ENCODE measurements around the gene SCO2.

SCO2 gene

DNA sequence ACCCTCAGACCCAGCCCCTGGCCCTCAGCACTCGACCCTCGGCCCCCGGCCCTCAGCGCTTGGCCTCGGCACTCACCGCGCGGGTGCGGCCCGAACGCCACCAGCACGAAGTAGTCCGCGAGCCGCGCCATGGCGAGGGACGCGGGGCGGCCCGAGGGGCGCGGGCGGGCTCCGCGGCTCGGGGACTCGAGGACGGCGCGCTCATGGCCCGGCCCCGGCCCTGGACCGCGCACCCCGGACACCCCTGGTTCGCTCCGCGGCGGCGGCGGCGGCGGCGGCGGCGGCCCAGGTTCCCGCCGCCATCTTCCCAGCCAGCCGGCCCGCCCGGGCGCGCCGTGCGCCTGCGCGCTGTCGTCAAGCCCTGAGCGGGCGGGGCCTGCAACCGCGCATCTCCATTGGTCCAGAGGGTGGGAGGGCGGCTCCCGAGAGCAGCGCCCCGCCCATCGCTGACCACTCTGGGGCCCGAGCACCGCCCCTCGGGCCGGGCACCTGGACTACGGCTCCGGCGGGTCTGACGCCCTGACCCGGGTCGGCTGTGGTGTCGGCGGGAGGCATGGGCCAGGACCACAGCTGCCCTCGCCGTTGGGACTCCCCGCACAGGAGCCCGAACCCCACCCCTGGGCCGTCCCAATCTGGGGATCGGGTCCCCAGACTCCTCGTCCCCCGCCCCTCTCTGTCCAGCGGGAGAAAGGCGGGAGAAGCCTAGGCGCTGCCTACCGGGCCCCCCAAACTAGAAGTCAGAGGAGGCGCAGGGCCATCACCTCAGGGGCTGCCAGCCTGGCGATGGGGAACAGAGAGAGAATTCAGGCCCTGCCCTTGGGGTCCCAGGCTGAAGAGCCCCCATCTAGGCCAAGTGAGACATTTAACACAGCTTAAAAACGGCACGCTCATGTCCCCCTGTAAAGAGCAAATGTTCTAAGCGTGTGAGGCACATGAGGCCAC is 50.4 kb downstream of the SCO2 start, which contains the start of gene SBF1:
Gene SBF1 (minus strand): TSS at position 326 of the 942 bp plus-strand sequence. CDS start 195 bp downstream, at position 131.
- DNase-seq, result peak; percentile 80

DNA sequence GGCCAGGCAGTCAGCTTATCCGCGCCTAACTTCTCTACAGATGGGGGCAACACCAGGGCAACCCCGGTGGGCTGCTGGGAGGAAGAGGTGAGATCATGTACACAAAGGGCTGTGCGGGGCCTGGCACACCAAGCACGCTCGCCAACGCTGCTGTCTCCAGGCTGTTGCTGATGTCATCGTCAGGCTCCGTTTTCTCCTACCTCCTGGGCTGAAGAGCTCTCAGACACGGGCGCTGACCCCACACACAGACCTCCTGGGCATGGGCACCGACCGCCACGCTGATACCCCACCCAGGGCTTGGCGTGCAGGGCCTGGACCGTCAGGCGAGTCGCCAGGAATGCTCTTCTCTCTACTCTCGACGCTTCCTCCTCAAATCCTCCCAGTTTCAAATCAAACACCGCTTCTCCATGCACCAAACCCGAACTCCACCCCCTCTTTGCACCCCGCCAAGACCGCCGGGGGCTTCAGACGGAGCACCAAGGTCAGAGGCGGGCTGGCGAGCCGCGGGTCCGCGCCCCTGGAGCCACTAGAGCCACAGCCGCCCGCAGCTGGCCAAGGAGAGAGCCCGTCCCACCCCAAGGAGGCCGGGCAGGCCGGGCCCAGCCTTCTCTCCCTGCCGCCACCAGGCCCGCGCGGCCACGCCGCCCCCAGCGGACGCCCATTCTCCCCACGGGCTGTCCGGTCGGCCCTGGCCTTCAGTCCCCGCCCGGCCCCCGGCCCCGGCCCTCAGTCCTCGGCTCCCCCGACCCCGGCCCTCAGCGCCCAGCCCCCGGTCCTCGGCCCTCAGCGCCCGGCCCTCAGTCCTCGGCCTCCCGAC is 51.3 kb downstream of the SCO2 start:
- no peak for DNase-seq
